Ishikawa (cell line): ENCODE data around the gene TLE5.

ENCODE experiments used
- CEBPB ChIP-seq: IDR thresholded peaks from 2 replicates; pipeline ENCODE4 v1.6.1; 2012
- CREB1 ChIP-seq: IDR thresholded peaks from 2 replicates; pipeline ENCODE4 v1.6.1; 2012; ENCODE audit warnings: low read depth
- EGR1 ChIP-seq: IDR thresholded peaks from 2 replicates; pipeline ENCODE4 v1.6.1; 2012
- EP300 ChIP-seq: IDR thresholded peaks from 2 replicates; pipeline ENCODE4 v1.6.1; 2012; ENCODE audit warnings: borderline replicate concordance
- FOXM1 ChIP-seq: IDR thresholded peaks from 2 replicates; pipeline ENCODE4 v1.6.1; 2012; ENCODE audit warnings: low read depth, borderline replicate concordance
- MAX ChIP-seq: IDR thresholded peaks from 2 replicates; pipeline ENCODE4 v1.6.1; 2012
- NFIC ChIP-seq: IDR thresholded peaks from 2 replicates; pipeline ENCODE4 v1.6.1; 2012
- RAD21 ChIP-seq: IDR thresholded peaks from 2 replicates; pipeline ENCODE4 v1.6.1; 2012; ENCODE audit warnings: low read depth
- REST ChIP-seq: IDR thresholded peaks from 2 replicates; pipeline ENCODE4 v1.6.1; 2012; ENCODE audit warnings: low read depth, mild to moderate bottlenecking
- TAF1 ChIP-seq: IDR thresholded peaks from 2 replicates; pipeline ENCODE4 v1.6.1; 2012; ENCODE audit warnings: low read depth, mild to moderate bottlenecking
- TCF12 ChIP-seq: IDR thresholded peaks from 2 replicates; pipeline ENCODE4 v1.6.1; 2012; ENCODE audit warnings: low read depth
- TEAD4 ChIP-seq: IDR thresholded peaks from 2 replicates; pipeline ENCODE4 v1.6.1; 2012
- USF1 ChIP-seq: IDR thresholded peaks from 2 replicates; pipeline ENCODE4 v1.6.1; 2012
- YY1 ChIP-seq: IDR thresholded peaks from 2 replicates; pipeline ENCODE4 v1.6.1; 2012; ENCODE audit warnings: low read depth
- ZBTB7A ChIP-seq: IDR thresholded peaks from 2 replicates; pipeline ENCODE4 v1.6.1; 2012; ENCODE audit warnings: low read depth

The TLE5 gene

GRCh38 chr19:3095441-3096191, 33.3 kb upstream of the TLE5 start:
- no peak for TF ChIP-seq TCF12
- TF ChIP-seq EGR1: no peak

DNA sequence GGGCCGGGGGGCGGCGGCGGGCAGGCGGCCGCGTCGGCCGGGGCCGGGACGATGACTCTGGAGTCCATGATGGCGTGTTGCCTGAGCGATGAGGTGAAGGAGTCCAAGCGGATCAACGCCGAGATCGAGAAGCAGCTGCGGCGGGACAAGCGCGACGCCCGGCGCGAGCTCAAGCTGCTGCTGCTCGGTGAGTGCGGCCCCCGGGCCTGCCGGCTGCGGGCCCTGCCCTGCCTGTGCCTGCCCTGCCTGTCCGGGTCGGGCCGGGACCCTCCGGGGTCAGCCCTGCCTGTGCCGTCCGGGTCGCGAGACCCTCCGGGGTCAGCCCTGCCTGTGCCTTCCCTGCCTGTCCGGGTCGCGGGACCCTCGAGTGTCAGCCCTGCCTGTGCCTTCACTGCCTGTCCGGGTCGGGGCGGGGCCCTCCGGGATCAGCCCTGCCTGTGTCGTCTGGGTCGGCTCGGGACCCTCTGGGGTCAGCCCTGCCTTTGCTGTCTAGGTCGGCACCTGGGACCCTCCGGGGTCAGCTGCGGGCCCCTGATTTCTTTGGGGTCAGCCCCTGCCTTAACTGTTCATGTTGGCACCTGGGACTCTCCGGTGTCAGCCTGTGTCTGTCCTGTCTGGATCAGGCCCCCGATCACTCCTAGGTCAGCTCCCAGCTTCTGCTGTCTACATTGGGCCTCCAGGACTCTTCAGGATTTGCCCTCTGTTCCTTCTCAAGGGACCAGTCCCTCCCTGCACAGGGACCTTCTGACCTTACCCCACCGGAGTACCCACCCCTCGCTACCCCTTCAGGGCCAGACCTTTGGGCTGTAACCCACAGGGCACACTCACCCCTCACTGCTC, 32.5 kb upstream of the TLE5 start:
- TF ChIP-seq TEAD4 (no peak), YY1 (no peak), TCF12 (no peak), MAX (no peak), EGR1 (no peak), ZBTB7A (peak; percentile 52; the same call in 1 of the 2 replicates), RAD21 (no peak)

- no peak for TF ChIP-seq TAF1
- TF ChIP-seq NFIC: no peak
- TF ChIP-seq FOXM1: no peak
- TF ChIP-seq REST: no peak
- TF ChIP-seq CREB1: no peak
Measured at GRCh38 chr19:3087769-3088168, 25.5 kb upstream of the TLE5 start.

DNA sequence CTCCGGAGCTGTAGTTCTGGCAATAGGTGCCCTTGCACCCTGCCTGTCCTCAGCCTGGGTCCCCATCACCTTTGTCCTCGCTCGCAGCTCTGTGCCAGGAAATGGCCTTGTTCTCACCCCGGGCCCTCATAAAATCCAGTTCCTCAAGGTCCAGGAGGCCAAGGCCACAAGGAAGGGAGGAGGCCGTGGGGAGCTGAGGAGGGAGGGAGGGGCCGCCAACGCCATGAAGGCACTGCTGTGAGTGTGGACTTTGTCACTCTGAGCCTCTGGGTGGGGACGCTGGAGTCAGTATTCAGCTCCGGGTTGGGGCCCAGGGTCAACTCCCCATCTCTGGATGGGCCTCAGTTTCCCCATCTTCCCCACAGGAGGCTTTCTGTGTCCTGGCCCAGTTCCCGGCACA, 22.6 kb upstream of the TLE5 start:
- TF ChIP-seq MAX (no peak), ZBTB7A (no peak), YY1 (no peak), EP300 (no peak), EGR1 (no peak), TEAD4 (no peak), REST (no peak), CREB1 (no peak), CEBPB (no peak), RAD21 (no peak), TAF1 (no peak), FOXM1 (no peak), USF1 (no peak), NFIC (no peak), TCF12 (no peak)

DNA sequence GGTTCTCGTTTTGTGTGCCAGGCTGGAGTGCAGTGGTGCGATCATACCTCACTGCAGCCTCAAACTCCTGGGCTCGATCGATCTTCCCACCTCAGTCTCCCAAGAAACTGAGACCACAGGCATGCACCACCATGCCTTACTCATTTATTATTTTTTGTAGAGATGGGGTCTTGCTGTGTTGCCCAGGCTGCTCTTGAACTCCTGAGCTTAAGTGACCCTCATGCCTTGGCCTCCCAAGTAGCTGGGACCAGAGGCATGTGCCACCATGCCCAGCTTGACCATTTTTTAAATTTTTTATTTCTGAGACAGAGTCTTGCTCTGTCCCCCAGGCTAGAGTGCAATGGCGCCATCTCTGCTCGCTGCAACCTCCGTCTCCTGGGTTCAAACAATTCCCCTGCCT, 21.7 kb upstream of the TLE5 start:
- TF ChIP-seq RAD21 (no peak), MAX (no peak)

- TF ChIP-seq NFIC (no peak), CREB1 (no peak), EP300 (no peak), REST (no peak), YY1 (no peak), TEAD4 (no peak), CEBPB (no peak), RAD21 (no peak), FOXM1 (no peak), ZBTB7A (no peak), TCF12 (no peak), EGR1 (no peak), MAX (no peak), TAF1 (no peak)
Measured at GRCh38 chr19:3082331-3082730, 20.0 kb upstream of the TLE5 start.
